ENCODE measurements around the gene ARHGEF37. TPM values are rescaled to one million over a fixed set of nuclear protein-coding genes. Genes with fewer than 3 reads are reported as not detected.
A peak's percentile ranks its signal among the peaks of the same experiment; 100 is the strongest.

Gene ARHGEF37
- total RNA-seq, 1 donor from 2014 or later: 1.0 TPM

- Mint-ChIP-seq H3K36me3 (ENCODE audit: unreplicated experiment) (no peaks in the 10 kb centered on the region), H3K4me3 (ENCODE audit: unreplicated experiment) (no peak overlapping the region), H3K27me3 (ENCODE audit: unreplicated experiment) (peaks cover 7% of the 10 kb centered on the region), H3K9me3 (ENCODE audit: unreplicated experiment) (no peaks in the 10 kb centered on the region), H3K4me1 (ENCODE audit: low read depth, unreplicated experiment) (peaks cover 5% of the 10 kb centered on the region), H3K27ac (ENCODE audit: unreplicated experiment) (no peak overlapping the region)
- no peak for TF ChIP-seq CTCF (IDR thresholded peaks at IDR 0.05; ENCODE audit: partially characterized antibody, unreplicated experiment)
- DNase-seq: no peak
Observed at GRCh38 chr5:149654883-149655505, 73.7 kb downstream of the ARHGEF37 start.

- no peak overlapping the region for H3K27ac Mint-ChIP-seq (ENCODE audit: unreplicated experiment)
- peak; percentile 81 for TF ChIP-seq CTCF (IDR thresholded peaks at IDR 0.05; ENCODE audit: partially characterized antibody, unreplicated experiment)
- peaks cover 7% of the 10 kb centered on the region for H3K27me3 Mint-ChIP-seq (ENCODE audit: unreplicated experiment)
- no peak overlapping the region for H3K4me3 Mint-ChIP-seq (ENCODE audit: unreplicated experiment)
- peak; percentile 67 for DNase-seq
- H3K36me3 Mint-ChIP-seq (ENCODE audit: unreplicated experiment): no peaks in the 10 kb centered on the region
- H3K9me3 Mint-ChIP-seq (ENCODE audit: unreplicated experiment): no peaks in the 10 kb centered on the region
- H3K4me1 Mint-ChIP-seq (ENCODE audit: low read depth, unreplicated experiment): peaks cover 5% of the 10 kb centered on the region
Observed at GRCh38 chr5:149656576-149657182, 75.4 kb downstream of the ARHGEF37 start.

- H3K36me3 Mint-ChIP-seq (ENCODE audit: unreplicated experiment): no peaks in the 10 kb centered on the region
- H3K4me1 Mint-ChIP-seq (ENCODE audit: low read depth, unreplicated experiment): peaks cover 5% of the 10 kb centered on the region
- no peak for TF ChIP-seq CTCF (IDR thresholded peaks at IDR 0.05; ENCODE audit: partially characterized antibody, unreplicated experiment)
- H3K27ac Mint-ChIP-seq (ENCODE audit: unreplicated experiment): no peak overlapping the region
- no peak for DNase-seq
- no peaks in the 10 kb centered on the region for H3K9me3 Mint-ChIP-seq (ENCODE audit: unreplicated experiment)
- H3K4me3 Mint-ChIP-seq (ENCODE audit: unreplicated experiment): no peak overlapping the region
- H3K27me3 Mint-ChIP-seq (ENCODE audit: unreplicated experiment): peaks cover 5% of the 10 kb centered on the region
Observed at GRCh38 chr5:149657324-149657723, 76.0 kb downstream of the ARHGEF37 start.

- TF ChIP-seq CTCF (IDR thresholded peaks at IDR 0.05; ENCODE audit: partially characterized antibody, unreplicated experiment): no peak
- no peak overlapping the region for H3K4me3 Mint-ChIP-seq (ENCODE audit: unreplicated experiment)
- no peak overlapping the region for H3K27ac Mint-ChIP-seq (ENCODE audit: unreplicated experiment)
- peaks cover 5% of the 10 kb centered on the region for H3K4me1 Mint-ChIP-seq (ENCODE audit: low read depth, unreplicated experiment)
- H3K27me3 Mint-ChIP-seq (ENCODE audit: unreplicated experiment): peaks cover 5% of the 10 kb centered on the region
- no peaks in the 10 kb centered on the region for H3K36me3 Mint-ChIP-seq (ENCODE audit: unreplicated experiment)
- H3K9me3 Mint-ChIP-seq (ENCODE audit: unreplicated experiment): no peaks in the 10 kb centered on the region
- DNase-seq: no peak
Observed at GRCh38 chr5:149658299-149658698, 77.0 kb downstream of the ARHGEF37 start.

GRCh38 chr5:149664083-149664482, 82.8 kb downstream of the ARHGEF37 start:
- H3K27me3 Mint-ChIP-seq (ENCODE audit: unreplicated experiment): no peaks in the 10 kb centered on the region
- H3K4me3 Mint-ChIP-seq (ENCODE audit: unreplicated experiment): no peak overlapping the region
- peaks cover 5% of the 10 kb centered on the region for H3K36me3 Mint-ChIP-seq (ENCODE audit: unreplicated experiment)
- DNase-seq: no peak
- H3K27ac Mint-ChIP-seq (ENCODE audit: unreplicated experiment): no peak overlapping the region
- peaks cover 3% of the 10 kb centered on the region for H3K9me3 Mint-ChIP-seq (ENCODE audit: unreplicated experiment)
- no peak for TF ChIP-seq CTCF (IDR thresholded peaks at IDR 0.05; ENCODE audit: partially characterized antibody, unreplicated experiment)
- H3K4me1 Mint-ChIP-seq (ENCODE audit: low read depth, unreplicated experiment): peaks cover 7% of the 10 kb centered on the region
